ENCODE measurements around the gene HS6ST3.

The HS6ST3 gene

GRCh38 chr13:96308568-96308967 lies 218.7 kb downstream of the HS6ST3 start:
- DNase-seq (ENCODE audit: low spot score), result no peak

DNA sequence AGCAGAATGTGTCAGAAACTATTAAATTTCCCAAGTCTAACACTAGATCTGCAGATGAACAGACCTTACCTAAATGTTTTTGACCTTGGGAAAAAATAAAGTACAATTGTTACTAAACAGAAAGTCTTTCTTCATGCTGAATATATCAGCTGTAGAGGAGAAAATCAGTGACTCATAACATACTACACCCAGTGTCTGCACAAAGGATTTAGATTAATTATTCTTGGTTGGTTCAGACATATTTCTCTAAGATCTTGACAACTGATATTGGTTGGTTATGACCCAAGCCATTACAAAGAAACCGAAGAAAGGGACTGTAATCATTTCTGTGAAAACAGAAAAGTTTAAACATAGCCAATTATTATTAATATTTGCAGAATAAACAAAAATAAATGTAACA lies 225.1 kb downstream of the HS6ST3 start:
- DNase-seq (ENCODE audit: low spot score), result no peak

DNA sequence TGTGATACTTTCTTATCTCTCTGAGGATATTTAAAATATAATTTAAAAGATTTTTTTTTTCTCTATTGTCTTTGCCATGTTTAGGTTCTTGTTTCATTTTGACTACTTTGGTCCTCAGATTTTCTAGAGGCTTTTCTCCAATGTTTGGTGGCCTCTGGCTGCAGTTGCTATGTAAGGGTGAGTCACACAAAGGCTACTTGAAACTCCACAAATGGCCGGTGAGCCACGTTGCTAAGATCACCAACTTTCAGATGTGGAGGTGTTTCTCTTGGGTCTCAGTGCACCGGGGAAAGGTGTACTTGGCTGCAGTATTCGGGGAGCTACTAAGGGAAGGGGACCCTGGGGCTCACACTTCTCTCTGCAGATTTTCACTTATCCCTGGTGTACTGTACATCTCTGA lies 248.1 kb downstream of the HS6ST3 start:
- DNase-seq (ENCODE audit: low spot score), result no peak

- DNase-seq (ENCODE audit: low spot score), result no peak
Measured at GRCh38 chr13:96342286-96342685, 252.4 kb downstream of the HS6ST3 start.

DNA sequence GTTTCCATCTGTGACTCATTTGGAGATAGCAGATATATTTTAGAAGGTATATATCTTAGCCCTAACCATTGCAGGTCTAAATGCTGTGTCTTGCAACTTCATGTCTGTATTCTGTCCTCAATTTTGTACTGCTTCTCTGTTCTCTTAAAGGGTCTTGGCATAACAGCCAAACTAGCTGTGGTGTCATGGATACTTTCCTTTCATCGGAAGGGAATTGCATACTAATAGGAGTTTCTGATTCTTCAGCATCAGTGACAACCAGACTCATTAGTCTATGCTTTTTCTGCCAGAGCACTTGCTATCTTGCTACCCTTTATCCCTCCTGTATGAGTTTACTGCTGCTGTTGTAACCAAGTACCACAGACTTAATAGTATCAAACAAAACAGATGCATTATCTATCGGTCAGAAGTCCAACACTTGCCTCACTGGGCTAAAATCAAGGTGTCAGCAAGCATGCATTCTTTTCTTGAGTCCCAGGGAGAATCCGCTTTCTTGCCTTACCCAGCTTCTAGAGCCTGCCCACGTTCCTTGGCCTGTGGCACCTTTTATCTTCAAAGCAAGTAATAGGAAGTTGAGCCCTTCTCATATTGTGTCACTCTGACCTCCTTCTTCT lies 253.1 kb downstream of the HS6ST3 start:
- DNase-seq (ENCODE audit: low spot score), result no peak

DNA sequence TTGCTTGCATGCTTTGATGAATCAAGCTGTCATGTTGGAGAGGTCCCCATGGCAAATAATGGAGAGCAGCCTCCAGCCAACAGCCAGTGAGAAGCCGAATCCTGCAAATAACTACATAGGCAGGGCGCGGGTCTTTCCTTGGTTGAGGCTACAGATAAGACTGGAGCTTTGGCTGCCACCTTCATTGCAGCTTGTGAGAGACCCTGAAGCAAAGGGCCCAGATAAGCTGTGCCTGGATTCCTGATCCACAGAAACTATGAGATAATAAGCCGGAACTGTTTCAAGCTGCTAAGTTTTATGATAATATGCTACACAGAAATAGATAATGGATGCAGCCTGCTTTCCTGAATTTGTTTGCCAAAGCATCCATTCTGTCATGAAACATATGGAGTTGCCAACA lies 257.0 kb downstream of the HS6ST3 start:
- DNase-seq (ENCODE audit: low spot score), result no peak

GRCh38 chr13:96373597-96373996 lies 283.7 kb downstream of the HS6ST3 start:
- no peak for DNase-seq (ENCODE audit: low spot score)

- no peak for DNase-seq (ENCODE audit: low spot score)
Measured at GRCh38 chr13:96377835-96378234, 287.9 kb downstream of the HS6ST3 start.

GRCh38 chr13:96379967-96380366 lies 290.1 kb downstream of the HS6ST3 start:
- no peak for DNase-seq (ENCODE audit: low spot score)

GRCh38 chr13:96381681-96382080 lies 291.8 kb downstream of the HS6ST3 start:
- no peak for DNase-seq (ENCODE audit: low spot score)

GRCh38 chr13:96388598-96388997 lies 298.7 kb downstream of the HS6ST3 start:
- DNase-seq (ENCODE audit: low spot score), result no peak

DNA sequence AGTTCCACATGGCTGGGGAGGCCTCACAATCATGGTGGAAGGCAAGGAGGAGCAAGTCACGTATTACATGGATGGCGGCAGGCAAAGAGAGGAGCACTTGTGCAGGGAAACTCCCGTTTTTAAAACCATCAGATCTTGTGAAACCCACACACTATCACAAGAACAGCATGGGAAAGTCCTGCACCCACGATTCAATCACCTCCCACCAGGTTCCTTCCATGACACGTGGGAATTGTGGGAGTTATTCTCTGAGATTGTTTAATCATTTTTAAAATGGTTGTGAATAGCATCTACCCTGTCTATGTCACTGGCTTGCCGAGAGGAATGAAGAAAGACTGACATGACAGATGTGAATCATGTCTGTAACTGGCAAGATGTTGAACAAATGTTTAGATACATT lies 301.7 kb downstream of the HS6ST3 start:
- DNase-seq (ENCODE audit: low spot score), result no peak

DNA sequence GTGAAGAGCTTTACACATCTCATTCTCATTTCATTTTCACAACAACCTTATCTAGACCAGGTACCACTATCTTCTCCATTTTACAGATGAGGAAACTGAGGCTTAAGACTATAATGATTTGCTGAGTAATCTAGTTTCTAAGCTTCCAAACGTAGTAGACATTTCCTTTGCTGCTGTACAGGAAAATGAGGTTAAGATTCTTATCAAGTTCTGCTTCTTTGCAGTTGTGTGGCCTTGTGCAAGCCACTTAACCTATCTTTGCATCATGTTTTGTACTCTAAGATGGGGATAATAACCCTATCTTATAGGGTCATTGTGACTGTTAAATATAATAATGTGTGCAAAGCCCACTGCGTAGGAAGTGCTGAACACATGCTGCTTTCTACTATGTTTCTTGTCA lies 307.9 kb downstream of the HS6ST3 start:
- DNase-seq (ENCODE audit: low spot score), result no peak

DNA sequence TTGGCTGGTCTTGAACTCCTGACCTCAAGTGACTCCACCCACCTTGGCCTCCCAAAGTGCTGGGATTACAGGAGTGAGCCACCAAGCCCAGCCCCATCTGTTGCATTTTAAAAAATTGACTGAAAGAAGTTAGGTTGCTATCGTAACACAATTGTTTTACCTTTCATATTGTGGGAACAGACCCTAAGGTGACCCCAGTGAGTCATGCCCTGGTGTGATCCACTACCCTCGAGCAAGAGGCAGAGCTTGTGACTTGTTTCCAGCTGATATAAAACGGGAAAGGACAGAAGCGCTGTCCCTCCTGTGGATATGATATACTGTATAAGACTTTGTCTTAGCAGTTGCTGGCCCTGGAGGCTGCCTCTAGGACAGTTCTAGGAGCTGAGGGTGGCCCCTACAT lies 308.6 kb downstream of the HS6ST3 start:
- no peak for DNase-seq (ENCODE audit: low spot score)

DNA sequence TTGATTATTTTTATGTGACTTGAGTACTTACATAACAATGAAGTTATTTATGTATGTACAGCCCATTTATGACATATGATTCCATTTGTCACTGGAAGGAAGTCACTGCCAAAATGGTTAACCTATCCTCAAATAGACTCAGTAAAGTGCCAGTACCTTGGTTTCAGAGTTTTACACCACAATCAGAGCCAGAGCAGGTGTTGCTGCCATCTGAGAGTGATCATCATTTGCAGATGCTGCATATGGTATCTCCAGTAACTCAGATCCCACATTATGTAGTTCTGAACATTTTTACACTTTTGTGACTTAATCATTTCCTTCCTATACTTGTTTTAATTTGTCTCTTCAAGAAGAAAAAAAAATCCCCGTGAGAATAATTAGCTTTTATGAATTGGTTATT lies 313.3 kb downstream of the HS6ST3 start:
- DNase-seq (ENCODE audit: low spot score), result no peak

- DNase-seq (ENCODE audit: low spot score), result no peak
Measured at GRCh38 chr13:96403651-96404050, 313.7 kb downstream of the HS6ST3 start.

- no peak for DNase-seq (ENCODE audit: low spot score)
Measured at GRCh38 chr13:96415831-96416385, 326.0 kb downstream of the HS6ST3 start.

DNA sequence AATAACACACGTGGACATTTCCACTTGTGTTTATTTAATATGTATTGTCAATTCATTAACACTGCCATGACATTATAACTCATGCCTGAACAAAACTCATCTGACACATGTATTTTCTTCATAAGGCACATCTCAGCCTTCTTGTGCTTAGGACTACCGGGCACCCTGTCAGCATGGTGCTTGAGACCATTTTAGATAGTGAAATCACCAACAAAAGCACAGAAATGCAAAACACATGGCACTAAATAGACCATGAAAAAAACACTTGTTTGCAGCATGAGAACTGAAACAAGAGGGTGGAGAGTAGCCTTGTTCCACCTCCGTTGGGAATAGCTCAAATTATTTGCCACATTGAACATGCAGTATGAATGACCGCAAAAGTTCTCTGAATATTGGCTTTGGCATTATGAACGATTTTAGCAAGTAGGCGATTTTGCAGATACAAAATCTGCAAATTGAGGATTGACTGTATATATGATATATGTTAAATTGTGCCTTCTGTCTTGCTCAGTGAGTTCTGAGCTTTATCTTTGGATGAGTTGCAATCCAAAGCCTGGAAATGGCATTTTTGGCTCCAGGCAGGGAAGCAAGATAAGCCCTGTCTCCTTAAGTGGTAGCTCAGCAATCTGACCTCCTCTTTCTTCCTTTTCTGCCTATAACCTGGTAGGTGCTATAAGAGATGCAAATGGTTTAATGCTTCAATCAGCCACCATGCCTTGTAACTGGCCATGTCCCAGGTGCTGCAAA lies 328.2 kb downstream of the HS6ST3 start:
- DNase-seq (ENCODE audit: low spot score), result no peak

DNA sequence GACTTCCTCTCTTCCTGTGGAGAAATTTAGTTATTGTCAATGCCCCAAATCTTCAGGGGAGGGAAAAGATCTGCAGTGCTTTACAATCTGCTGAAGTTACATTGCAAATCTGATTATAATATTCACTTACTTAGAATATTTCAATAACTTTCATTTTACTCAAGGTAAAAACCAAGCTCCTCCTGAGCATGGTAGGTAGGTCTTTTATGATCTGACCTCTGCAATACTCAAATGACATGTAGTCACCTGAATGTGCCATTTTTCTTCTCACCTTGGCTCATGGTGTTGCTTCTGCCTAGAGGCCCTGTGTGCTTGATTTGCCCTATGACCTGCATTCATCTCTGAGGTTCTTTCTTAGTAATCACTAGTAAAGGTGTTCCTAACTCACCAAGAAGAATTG lies 331.4 kb downstream of the HS6ST3 start:
- DNase-seq (ENCODE audit: low spot score), result no peak

DNA sequence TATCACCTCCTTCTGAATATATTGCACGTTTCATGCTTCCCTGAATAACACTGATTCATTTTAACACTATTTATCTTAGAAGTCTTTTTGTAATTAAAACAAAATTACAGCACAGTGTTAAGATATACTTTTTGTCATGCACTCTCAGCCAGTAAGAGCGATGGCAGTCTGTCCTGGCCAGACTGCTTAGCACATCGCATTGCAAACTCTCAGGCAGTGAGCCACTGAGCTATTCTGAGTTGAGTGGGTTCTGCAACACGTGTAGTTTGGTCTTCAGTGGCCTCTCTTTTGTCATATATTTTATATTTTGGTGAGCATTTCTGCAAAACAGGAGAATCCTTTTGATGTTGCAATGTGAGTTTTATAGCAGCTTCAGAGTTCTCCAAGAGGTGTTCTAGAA lies 332.1 kb downstream of the HS6ST3 start:
- no peak for DNase-seq (ENCODE audit: low spot score)

DNA sequence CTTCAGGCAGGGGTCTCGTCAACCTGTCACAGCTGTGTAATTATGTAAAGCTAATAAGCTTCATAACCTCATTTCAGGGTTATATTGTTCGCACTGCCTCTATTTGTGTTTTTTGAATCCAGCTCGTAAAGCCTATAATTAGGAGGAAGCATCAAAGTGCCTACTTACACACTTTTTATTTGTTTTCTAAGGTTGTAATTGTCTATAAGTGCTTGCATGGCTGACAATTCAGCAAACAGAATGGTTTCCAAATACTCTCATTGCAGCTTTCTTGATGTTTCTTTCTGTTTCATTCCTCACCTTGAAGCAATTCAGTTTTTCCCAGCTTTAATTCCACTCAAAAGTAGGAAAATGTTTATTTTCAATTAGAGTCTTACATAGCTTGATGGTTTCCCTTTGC lies 336.3 kb downstream of the HS6ST3 start:
- DNase-seq (ENCODE audit: low spot score), result no peak

DNA sequence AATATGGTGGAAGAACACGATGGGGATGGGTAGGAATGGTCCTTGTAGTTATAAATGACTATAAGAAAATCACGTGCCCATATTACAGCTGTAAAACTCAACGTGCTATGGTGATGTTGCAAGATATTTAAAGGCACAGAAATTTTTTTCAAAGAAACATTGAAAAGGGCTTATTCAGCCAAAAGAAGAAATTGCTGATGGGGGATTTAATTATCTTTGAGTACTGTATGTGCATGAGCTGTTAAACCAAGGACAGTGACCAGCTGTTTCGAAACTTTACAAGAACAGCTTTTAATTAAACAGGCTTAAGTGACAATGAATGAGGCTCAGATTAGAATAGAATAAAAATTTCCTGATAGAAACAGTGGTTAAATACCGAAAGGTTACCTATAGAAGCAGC lies 339.0 kb downstream of the HS6ST3 start:
- no peak for DNase-seq (ENCODE audit: low spot score)

DNA sequence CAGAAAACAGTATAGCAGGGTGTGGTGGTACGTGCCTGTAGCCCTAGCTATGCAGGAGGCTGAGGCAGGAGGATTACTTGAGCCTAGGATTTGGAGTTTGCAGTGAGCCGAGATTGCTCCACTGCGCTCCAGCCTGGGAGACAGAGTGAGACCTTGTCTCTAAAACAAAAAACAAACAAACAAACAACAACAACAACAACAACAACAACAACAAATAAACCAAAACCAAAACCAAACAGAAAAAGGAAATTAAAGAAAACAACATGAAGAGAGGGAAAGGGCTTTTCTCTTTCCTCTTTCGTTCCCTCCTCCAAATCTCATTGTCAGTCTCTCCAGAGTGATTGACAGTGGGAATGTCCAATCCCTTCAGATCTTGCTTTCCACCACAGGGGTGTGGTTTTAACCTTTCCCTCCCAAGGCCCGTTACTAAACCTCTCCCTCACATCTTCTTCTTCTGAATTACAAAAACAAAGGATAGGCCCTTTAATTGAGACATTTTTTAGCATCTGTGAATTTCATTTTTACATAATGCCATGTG lies 341.2 kb downstream of the HS6ST3 start:
- DNase-seq (ENCODE audit: low spot score), result no peak

Measured in AG08395 (cell line).